IMR-90 (cell line): ENCODE measurements around the gene ACADM.

ENCODE experiments used
- CEBPB ChIP-seq: IDR thresholded peaks from 2 replicates; pipeline ENCODE4 v1.6.1; 2012; ENCODE audit warnings: low read depth, low read length, improper control_type of control experiment
- CHD1 ChIP-seq: IDR thresholded peaks from 2 replicates; pipeline ENCODE4 v1.6.1; 2012; ENCODE audit warnings: low read depth, low read length, improper control_type of control experiment
- POLR2A ChIP-seq: IDR thresholded peaks from 2 replicates; pipeline ENCODE4 v1.6.1; 2012; ENCODE audit warnings: mild to moderate bottlenecking, low read depth, low read length
- RFX5 ChIP-seq: IDR thresholded peaks from 2 replicates; pipeline ENCODE4 v1.8.0; 2012; ENCODE audit warnings: low read depth, mild to moderate bottlenecking, low read length, moderate library complexity
- TF ChIP-seq, protein P1 (sequence below): conservative IDR thresholded peaks from 2 replicates; pipeline ENCODE4 v1.5.1; 2012; ENCODE audit warnings: mild to moderate bottlenecking, low read depth, low read length, improper control_type of control experiment
- TF ChIP-seq, protein P2 (sequence below): fragments of 150-350 bp; IDR thresholded peaks from 2 replicates; pipeline ENCODE4 v1.6.1; 2016; ENCODE audit warnings: low read depth, mild to moderate bottlenecking, low read length, moderate library complexity, borderline replicate concordance
- TF ChIP-seq, protein P3 (sequence below): fragments of 150-350 bp; IDR thresholded peaks from 2 replicates; pipeline ENCODE4 v1.6.1; 2017; ENCODE audit warnings: mild to moderate bottlenecking, antibody characterized with exemption, low read length, low read depth

DNA sequence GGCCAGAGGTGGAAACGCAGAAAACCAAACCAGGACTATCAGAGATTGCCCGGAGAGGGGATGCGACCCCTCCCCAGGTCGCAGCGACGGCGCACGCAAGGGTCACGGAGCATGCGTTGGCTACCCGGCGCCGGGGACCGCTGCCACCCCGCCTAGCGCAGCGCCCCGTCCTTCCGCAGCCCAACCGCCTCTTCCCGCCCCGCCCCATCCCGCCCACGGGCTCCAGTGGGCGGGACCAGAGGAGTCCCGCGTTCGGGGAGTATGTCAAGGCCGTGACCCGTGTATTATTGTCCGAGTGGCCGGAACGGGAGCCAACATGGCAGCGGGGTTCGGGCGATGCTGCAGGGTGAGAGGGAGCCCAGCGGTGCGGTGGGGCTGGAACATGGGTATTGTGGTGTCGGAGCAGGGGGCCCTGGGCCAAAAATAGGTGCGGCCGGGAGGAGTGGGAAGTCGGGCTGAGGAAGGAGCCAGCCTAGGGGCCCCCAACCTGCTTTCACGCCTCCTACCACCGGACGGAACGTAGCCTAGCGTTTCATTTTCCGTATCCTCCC is at the start of gene ACADM:
- TF ChIP-seq, protein P1, sequence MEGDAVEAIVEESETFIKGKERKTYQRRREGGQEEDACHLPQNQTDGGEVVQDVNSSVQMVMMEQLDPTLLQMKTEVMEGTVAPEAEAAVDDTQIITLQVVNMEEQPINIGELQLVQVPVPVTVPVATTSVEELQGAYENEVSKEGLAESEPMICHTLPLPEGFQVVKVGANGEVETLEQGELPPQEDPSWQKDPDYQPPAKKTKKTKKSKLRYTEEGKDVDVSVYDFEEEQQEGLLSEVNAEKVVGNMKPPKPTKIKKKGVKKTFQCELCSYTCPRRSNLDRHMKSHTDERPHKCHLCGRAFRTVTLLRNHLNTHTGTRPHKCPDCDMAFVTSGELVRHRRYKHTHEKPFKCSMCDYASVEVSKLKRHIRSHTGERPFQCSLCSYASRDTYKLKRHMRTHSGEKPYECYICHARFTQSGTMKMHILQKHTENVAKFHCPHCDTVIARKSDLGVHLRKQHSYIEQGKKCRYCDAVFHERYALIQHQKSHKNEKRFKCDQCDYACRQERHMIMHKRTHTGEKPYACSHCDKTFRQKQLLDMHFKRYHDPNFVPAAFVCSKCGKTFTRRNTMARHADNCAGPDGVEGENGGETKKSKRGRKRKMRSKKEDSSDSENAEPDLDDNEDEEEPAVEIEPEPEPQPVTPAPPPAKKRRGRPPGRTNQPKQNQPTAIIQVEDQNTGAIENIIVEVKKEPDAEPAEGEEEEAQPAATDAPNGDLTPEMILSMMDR: no peak
- TF ChIP-seq CHD1 (no peak), CEBPB (no peak), POLR2A (peak; percentile 82), RFX5 (no peak)
- TF ChIP-seq, protein P2, sequence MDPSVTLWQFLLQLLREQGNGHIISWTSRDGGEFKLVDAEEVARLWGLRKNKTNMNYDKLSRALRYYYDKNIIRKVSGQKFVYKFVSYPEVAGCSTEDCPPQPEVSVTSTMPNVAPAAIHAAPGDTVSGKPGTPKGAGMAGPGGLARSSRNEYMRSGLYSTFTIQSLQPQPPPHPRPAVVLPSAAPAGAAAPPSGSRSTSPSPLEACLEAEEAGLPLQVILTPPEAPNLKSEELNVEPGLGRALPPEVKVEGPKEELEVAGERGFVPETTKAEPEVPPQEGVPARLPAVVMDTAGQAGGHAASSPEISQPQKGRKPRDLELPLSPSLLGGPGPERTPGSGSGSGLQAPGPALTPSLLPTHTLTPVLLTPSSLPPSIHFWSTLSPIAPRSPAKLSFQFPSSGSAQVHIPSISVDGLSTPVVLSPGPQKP: no peak
- TF ChIP-seq, protein P3, sequence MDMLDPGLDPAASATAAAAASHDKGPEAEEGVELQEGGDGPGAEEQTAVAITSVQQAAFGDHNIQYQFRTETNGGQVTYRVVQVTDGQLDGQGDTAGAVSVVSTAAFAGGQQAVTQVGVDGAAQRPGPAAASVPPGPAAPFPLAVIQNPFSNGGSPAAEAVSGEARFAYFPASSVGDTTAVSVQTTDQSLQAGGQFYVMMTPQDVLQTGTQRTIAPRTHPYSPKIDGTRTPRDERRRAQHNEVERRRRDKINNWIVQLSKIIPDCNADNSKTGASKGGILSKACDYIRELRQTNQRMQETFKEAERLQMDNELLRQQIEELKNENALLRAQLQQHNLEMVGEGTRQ: no peak
